Measurements from ENCODE around the gene SDHC. TPM values are rescaled to one million over a fixed set of nuclear protein-coding genes. Genes with fewer than 3 reads are reported as not detected.

SDHC gene
- total and polyA plus RNA-seq, 2 of the 13 experiments (the other 11 are each of a cell fraction or from before 2014, with no cell fraction given) = 27.1 to 229 TPM

GRCh38 chr1:161399257-161399998 lies 85.2 kb downstream of the SDHC start (continued):
- TF ChIP-seq PRMT3 (CRISPR knock-in tag; IDR thresholded peaks at IDR 0.05; ENCODE audit: borderline replicate concordance, low read depth) = 0 out of 2 replicates have a peak, but pooled peaks have one; percentile 76
- TF ChIP-seq ZNF773 (CRISPR knock-in tag; IDR thresholded peaks at IDR 0.05; ENCODE audit: borderline replicate concordance) = peak; percentile 39; the same call in 1 of the 2 replicates
- peak; percentile 13 for TF ChIP-seq ISL2 (CRISPR knock-in tag; IDR thresholded peaks at IDR 0.05)
- no peak; the same call in 1 of the 2 replicates for TF ChIP-seq CHD4 (IDR thresholded peaks at IDR 0.05; ENCODE audit: borderline replicate concordance, low read length)
- no peak for TF ChIP-seq ZNF615 (CRISPR knock-in tag; IDR thresholded peaks at IDR 0.05; ENCODE audit: borderline replicate concordance)
- TF ChIP-seq RARG (CRISPR knock-in tag; IDR thresholded peaks at IDR 0.05; ENCODE audit: low read depth) = no peak
- TF ChIP-seq ZNF777 (CRISPR knock-in tag; IDR thresholded peaks at IDR 0.05) = peak; percentile 82
- TF ChIP-seq ZNF740 (CRISPR knock-in tag; IDR thresholded peaks at IDR 0.05) = no peak; the same call in 1 of the 2 replicates
- peak; percentile 93 for TF ChIP-seq POLR2AphosphoS5 (IDR thresholded peaks at IDR 0.05; ENCODE audit: low read depth, low read length)
- TF ChIP-seq, protein P1, sequence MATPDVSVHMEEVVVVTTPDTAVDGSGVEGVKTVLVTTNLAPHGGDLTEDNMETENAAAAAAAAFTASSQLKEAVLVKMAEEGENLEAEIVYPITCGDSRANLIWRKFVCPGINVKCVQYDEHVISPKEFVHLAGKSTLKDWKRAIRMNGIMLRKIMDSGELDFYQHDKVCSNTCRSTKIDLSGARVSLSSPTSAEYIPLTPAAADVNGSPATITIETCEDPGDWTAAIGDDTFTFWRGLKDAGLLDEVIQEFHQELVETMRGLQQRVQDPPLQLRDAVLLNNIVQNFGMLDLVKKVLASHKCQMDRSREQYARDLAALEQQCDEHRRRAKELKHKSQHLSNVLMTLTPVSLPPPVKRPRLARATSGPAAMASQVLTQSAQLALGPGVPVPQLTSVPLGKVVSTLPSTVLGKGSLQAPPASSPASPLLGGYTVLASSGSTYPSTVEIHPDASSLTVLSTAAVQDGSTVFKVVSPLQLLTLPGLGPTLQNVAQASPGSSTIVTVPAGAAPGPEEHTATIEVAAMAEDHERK (CRISPR knock-in tag; IDR thresholded peaks at IDR 0.05; ENCODE audit: low read depth) = 0 out of 2 replicates have a peak, but pooled peaks have one; percentile 29
- TF ChIP-seq, protein P2, sequence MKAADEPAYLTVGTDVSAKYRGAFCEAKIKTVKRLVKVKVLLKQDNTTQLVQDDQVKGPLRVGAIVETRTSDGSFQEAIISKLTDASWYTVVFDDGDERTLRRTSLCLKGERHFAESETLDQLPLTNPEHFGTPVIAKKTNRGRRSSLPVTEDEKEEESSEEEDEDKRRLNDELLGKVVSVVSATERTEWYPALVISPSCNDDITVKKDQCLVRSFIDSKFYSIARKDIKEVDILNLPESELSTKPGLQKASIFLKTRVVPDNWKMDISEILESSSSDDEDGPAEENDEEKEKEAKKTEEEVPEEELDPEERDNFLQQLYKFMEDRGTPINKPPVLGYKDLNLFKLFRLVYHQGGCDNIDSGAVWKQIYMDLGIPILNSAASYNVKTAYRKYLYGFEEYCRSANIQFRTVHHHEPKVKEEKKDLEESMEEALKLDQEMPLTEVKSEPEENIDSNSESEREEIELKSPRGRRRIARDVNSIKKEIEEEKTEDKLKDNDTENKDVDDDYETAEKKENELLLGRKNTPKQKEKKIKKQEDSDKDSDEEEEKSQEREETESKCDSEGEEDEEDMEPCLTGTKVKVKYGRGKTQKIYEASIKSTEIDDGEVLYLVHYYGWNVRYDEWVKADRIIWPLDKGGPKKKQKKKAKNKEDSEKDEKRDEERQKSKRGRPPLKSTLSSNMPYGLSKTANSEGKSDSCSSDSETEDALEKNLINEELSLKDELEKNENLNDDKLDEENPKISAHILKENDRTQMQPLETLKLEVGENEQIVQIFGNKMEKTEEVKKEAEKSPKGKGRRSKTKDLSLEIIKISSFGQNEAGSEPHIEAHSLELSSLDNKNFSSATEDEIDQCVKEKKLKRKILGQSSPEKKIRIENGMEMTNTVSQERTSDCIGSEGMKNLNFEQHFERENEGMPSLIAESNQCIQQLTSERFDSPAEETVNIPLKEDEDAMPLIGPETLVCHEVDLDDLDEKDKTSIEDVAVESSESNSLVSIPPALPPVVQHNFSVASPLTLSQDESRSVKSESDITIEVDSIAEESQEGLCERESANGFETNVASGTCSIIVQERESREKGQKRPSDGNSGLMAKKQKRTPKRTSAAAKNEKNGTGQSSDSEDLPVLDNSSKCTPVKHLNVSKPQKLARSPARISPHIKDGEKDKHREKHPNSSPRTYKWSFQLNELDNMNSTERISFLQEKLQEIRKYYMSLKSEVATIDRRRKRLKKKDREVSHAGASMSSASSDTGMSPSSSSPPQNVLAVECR (CRISPR knock-in tag; IDR thresholded peaks at IDR 0.05; ENCODE audit: borderline replicate concordance) = peak; percentile 53; the same call in 1 of the 2 replicates
- no peak for TF ChIP-seq NR1H2 (CRISPR knock-in tag; IDR thresholded peaks at IDR 0.05; ENCODE audit: borderline replicate concordance, low read depth)
- no peak for TF ChIP-seq ZNF841 (CRISPR knock-in tag; IDR thresholded peaks at IDR 0.05; ENCODE audit: borderline replicate concordance)
- peak; percentile 87 for TF ChIP-seq HOXA3 (CRISPR knock-in tag; IDR thresholded peaks at IDR 0.05)
- TF ChIP-seq RNF2 (conservative IDR thresholded peaks at IDR 0.05; ENCODE audit: low read depth) = 0 out of 2 replicates have a peak, but pooled peaks have one; percentile 40
- no peak; the same call in 1 of the 2 replicates for TF ChIP-seq HOXD1 (CRISPR knock-in tag; IDR thresholded peaks at IDR 0.05)
- TF ChIP-seq KLF12 (CRISPR knock-in tag; IDR thresholded peaks at IDR 0.05; ENCODE audit: borderline replicate concordance) = peak; percentile 50; the same call in 1 of the 2 replicates
